Cardiac fibroblast (primary cell): ENCODE data around the gene TMEM45A.

Experiments
- DNase-seq, 2 donors: peaks; one replicate each; pipeline versions ENCODE4 v3.0.0 to v3.0.0-alpha.2; 2010; ENCODE audit warnings: low read depth in 2 of 2
- H3K4me3 ChIP-seq, 2 donors: replicated peaks in 1 of 2; 1 replicate in 1 of 2; 2 replicates in 1 of 2; pipeline ENCODE4 v1.5.1; 2011; ENCODE audit warnings: low read depth in 2 of 2, low read length in 2 of 2, mild to moderate bottlenecking in 2 of 2, moderate library complexity in 1 of 2
- TF ChIP-seq, protein P1 (sequence below): IDR thresholded peaks from one replicate; pipeline ENCODE4 v1.5.1; 2011; ENCODE audit warnings: low read depth, mild to moderate bottlenecking, low read length, inconsistent platforms

The TMEM45A gene

DNA sequence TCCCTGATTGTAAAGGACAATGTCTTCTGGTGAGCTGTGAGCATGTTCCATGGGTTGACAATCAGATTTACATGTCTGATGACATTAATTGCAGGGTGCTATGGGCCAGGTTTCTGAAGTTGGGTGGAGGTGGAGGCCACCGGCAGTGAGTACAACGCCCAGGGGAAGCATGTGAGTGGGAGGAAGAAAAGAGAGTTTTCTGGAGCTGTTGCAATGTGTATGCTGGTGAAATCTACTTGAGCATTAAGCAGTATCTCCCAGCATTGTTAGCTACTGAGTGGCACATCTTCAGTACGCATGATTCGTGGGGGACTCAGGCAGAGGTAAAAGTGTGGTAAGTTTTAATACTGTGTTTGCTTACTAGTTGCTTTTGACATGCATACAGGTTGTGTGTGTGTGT lies 26.6 kb downstream of the TMEM45A start:
- no peak overlapping the region for H3K4me3 ChIP-seq
- TF ChIP-seq, protein P1, sequence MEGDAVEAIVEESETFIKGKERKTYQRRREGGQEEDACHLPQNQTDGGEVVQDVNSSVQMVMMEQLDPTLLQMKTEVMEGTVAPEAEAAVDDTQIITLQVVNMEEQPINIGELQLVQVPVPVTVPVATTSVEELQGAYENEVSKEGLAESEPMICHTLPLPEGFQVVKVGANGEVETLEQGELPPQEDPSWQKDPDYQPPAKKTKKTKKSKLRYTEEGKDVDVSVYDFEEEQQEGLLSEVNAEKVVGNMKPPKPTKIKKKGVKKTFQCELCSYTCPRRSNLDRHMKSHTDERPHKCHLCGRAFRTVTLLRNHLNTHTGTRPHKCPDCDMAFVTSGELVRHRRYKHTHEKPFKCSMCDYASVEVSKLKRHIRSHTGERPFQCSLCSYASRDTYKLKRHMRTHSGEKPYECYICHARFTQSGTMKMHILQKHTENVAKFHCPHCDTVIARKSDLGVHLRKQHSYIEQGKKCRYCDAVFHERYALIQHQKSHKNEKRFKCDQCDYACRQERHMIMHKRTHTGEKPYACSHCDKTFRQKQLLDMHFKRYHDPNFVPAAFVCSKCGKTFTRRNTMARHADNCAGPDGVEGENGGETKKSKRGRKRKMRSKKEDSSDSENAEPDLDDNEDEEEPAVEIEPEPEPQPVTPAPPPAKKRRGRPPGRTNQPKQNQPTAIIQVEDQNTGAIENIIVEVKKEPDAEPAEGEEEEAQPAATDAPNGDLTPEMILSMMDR = no peak
- peak; percentile 48 to 62 for DNase-seq

DNA sequence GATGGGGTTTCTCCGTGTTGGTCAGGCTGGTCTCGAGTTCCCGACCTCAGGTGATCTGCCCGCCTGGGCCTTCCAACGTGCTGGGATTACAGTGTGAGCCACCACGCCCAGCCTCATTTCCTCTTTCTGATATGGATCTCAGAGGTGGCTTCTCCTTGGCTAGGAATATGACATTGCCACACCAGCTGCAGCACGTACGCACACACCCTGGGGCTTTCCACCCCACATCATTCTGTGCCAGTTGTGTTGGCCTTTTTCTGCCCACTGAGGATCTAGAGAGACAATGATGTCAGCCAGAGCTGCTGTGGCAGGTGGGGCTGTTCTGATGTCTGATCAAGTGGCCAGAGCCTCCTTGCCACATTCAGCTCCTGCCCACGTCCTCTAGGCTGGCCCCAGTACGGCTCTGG lies 29.0 kb downstream of the TMEM45A start:
- DNase-seq = no peak
- TF ChIP-seq, protein P1 = no peak
- no peak overlapping the region for H3K4me3 ChIP-seq

DNA sequence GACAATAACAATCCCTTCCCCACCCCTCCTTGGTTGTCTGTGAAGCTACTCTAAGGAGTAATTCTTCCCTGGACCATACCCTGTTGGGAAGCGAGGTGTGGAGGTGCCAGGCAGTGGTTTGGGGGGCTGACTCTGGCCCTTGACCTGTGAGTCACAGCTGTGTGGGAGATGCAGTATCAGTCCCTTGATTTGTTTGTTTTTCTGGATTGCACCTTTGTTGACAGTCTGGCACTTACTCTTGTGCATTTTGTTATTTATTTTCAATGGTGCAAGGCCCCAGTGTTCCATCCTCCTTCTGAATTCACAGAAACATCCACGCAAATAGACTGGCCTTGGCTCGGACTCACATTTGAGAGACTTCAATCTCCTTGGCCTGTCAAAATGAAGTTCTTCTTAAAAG lies 29.7 kb downstream of the TMEM45A start:
- TF ChIP-seq, protein P1 = no peak
- no peak for DNase-seq
- no peak overlapping the region for H3K4me3 ChIP-seq

DNA sequence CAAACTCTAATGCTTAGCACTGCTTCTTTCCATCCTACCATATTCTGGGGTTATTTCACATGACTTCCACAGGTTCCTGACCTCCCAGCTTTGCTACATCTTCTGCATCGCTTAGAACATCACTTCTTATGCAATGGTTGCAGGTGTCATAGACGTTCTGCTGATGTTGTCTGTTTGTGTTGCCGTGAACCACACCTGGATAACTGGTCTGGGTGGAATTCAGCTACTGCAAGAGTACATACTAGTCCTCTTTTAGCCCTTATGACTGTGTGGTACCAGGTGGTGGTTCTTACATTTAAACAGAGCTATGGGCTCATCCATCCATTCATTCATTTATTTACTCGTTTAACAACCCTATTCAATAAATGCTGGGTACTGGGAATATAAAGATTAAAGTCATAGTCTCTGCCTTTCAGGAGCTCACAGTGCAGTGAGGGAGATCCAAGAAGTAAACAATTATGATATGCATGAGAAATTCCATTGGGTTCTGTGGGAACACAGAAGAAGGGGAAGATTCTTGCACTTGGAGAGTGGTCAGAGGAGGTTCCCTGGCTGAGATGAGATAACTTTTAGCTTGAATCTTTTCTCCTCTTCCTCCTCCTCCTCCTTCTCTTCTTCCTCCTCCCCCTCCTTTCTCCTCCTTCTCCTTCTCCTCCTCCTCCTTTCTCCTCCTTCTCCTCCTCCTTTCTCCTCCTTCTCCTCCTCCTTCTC lies 30.8 kb downstream of the TMEM45A start:
- TF ChIP-seq, protein P1 = no peak
- no peak for DNase-seq
- H3K4me3 ChIP-seq = no peak overlapping the region

DNA sequence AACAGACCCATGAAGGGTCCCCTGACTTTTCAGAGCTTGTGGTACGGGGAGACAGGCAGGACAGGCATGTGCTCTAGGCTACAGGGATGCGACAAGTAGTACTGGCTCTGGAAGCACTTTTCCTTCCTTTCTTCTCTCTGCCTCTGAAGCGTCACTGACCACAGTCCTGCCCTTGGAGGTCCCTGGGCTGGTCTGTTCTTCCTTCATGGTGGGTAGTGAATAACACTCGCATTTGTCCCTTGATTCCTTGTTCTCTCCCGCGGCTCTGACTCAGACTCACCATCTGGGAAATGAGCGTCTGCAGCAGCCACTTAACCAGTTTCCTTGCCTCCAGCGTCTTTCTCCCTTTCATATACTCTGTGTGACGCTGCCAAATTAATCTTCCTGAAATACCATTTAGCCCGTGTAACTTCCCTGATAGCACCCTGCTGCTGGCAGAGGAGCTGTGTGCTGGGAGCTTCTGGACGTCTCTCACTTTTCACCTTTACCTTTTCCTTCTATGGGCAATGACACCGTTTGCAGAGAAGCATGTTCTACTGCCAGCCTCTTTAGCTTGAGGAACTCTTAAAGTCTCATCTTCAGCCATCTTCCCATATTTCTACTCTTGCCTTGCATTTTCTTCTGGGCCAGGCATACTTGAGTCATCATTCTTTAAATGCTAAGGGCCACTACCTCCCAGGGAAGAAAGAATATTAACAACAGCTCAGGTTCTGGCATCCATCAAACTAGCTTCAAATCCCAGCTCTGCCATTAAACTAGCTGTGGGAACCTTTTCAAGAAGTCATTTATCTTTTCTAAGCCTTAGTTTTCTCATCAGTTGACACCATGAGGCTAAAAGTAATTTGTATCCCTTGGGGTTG lies 33.6 kb downstream of the TMEM45A start:
- H3K4me3 ChIP-seq = peak overlapping the region in 1 of 2 donors; percentile 4
- TF ChIP-seq, protein P1 = no peak
- DNase-seq = peak; percentile 87

DNA sequence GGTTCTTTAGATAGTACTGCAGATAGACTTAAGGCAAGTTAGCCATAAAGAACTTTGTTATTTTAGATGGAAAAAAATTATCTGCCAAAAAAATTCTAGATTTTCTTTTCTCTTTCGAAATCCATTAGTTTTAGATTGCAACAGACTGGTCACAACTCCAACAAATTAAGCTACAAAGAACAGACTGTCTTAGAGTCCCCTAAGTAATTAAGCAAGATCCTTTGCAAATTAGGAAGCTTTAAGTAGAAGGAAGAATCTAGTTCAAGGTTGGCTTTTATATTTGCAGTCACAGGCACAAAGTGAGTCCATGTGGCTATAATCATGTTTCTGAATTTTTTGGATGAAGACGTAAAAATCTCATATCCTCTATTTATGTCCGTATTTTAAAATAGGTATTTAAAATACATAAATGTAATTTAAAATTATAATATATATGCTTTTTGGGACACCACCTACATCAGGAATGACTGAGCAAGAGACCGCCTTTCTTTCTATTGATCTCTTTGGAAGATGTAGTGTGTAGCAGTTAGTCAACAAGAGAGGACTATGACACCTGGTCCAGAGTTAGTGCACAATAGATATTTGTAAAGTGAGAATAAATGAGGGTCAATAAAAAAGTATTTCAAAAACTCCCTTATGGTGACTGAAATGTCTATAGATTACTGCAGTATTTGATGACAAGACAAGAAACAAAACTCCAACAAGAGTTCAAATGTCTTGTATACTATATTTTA lies 34.4 kb downstream of the TMEM45A start:
- H3K4me3 ChIP-seq = no peak overlapping the region
- no peak for DNase-seq
- TF ChIP-seq, protein P1 = no peak
